SK-N-SH (cell line): ENCODE data around the gene CCDC138.

Experiments used
- EP300 ChIP-seq, 2 experiments: IDR thresholded peaks; 2 replicates each; pipeline versions ENCODE4 v1.4.0 to v1.6.1; 2012; ENCODE audit warnings: borderline replicate concordance in 1 of 2, low read depth in 1 of 2, low read length in 1 of 2
- EZH2phosphoT487 ChIP-seq: fragments of 200-600 bp; sonication (generic); IDR thresholded peaks from 2 replicates; pipeline ENCODE4 v1.6.1; 2017; ENCODE audit warnings: low read depth, mixed run types, mild to moderate bottlenecking, antibody characterized with exemption, moderate library complexity, borderline replicate concordance
- NFIC ChIP-seq: IDR thresholded peaks from 2 replicates; pipeline ENCODE4 v1.4.0; 2012; ENCODE audit warnings: borderline replicate concordance
- SMC3 ChIP-seq: IDR thresholded peaks from 2 replicates; pipeline ENCODE4 v1.6.1; 2012; ENCODE audit warnings: low read depth, low read length, improper control_type of control experiment
- TCF12 ChIP-seq: IDR thresholded peaks from 2 replicates; pipeline ENCODE4 v1.4.0; 2012
- TEAD4 ChIP-seq: IDR thresholded peaks from 2 replicates; pipeline ENCODE4 v1.4.0; 2012; ENCODE audit warnings: mild to moderate bottlenecking, borderline replicate concordance; ENCODE audit not compliant: insufficient read depth
- TF ChIP-seq, protein P1 (sequence below): fragments of 200-600 bp; sonication (generic); IDR thresholded peaks from 2 replicates; pipeline ENCODE4 v1.6.1; 2017; ENCODE audit warnings: antibody characterized with exemption, mild to moderate bottlenecking, moderate library complexity
- TF ChIP-seq, protein P2 (sequence below): IDR thresholded peaks from 2 replicates; pipeline ENCODE4 v1.6.1; 2012; ENCODE audit warnings: mild to moderate bottlenecking, low read depth, low read length, moderate library complexity

DNA sequence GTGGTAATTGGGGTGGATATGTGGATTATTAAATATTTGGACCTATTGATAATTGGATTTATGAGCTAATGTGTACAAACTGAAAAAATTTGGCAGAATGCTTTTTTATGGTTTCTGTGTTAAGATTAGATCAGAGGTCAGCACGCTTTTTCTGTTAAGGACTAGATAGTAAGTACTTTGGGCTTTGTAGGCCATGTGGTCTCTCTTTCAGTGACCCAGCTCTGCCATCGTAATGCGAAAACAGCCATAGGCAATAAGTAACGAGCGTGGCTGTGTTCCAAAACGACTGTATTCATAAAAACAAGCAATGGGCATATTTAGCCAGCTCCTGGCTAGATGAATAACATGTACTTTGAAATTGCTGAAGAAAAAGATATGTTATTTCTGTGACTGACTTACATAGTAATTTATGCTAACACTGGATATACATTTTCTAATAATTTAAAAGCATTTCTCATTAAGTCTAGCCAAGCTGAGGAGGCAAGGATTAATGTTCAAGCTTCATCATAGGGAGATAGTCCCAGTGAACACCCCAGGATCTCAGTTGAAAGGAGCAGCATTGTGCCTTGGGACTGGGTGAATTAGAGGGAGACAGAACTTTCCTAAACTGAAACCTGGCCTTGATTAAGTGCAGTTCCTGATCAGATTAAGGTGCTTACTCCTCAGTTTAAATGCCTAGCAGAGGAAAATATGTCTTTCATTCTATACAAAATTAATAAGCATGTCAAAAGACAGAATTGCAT lies 20.0 kb downstream of the CCDC138 start:
- TF ChIP-seq SMC3 (no peak), EZH2phosphoT487 (no peak), TCF12 (no peak), NFIC (no peak), TEAD4 (no peak), EP300 (IDR thresholded peaks at IDR 0.05; ENCODE audit: borderline replicate concordance in 1 of 2, low read depth in 1 of 2, low read length in 1 of 2) (peak in 1 of 2 experiments; percentile 78; a peak in 2 of 4 replicates)
- TF ChIP-seq, protein P1, sequence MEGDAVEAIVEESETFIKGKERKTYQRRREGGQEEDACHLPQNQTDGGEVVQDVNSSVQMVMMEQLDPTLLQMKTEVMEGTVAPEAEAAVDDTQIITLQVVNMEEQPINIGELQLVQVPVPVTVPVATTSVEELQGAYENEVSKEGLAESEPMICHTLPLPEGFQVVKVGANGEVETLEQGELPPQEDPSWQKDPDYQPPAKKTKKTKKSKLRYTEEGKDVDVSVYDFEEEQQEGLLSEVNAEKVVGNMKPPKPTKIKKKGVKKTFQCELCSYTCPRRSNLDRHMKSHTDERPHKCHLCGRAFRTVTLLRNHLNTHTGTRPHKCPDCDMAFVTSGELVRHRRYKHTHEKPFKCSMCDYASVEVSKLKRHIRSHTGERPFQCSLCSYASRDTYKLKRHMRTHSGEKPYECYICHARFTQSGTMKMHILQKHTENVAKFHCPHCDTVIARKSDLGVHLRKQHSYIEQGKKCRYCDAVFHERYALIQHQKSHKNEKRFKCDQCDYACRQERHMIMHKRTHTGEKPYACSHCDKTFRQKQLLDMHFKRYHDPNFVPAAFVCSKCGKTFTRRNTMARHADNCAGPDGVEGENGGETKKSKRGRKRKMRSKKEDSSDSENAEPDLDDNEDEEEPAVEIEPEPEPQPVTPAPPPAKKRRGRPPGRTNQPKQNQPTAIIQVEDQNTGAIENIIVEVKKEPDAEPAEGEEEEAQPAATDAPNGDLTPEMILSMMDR: no peak
- TF ChIP-seq, protein P2, sequence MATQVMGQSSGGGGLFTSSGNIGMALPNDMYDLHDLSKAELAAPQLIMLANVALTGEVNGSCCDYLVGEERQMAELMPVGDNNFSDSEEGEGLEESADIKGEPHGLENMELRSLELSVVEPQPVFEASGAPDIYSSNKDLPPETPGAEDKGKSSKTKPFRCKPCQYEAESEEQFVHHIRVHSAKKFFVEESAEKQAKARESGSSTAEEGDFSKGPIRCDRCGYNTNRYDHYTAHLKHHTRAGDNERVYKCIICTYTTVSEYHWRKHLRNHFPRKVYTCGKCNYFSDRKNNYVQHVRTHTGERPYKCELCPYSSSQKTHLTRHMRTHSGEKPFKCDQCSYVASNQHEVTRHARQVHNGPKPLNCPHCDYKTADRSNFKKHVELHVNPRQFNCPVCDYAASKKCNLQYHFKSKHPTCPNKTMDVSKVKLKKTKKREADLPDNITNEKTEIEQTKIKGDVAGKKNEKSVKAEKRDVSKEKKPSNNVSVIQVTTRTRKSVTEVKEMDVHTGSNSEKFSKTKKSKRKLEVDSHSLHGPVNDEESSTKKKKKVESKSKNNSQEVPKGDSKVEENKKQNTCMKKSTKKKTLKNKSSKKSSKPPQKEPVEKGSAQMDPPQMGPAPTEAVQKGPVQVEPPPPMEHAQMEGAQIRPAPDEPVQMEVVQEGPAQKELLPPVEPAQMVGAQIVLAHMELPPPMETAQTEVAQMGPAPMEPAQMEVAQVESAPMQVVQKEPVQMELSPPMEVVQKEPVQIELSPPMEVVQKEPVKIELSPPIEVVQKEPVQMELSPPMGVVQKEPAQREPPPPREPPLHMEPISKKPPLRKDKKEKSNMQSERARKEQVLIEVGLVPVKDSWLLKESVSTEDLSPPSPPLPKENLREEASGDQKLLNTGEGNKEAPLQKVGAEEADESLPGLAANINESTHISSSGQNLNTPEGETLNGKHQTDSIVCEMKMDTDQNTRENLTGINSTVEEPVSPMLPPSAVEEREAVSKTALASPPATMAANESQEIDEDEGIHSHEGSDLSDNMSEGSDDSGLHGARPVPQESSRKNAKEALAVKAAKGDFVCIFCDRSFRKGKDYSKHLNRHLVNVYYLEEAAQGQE: no peak
